ENCODE results near the gene MEF2D.

MEF2D gene

DNA sequence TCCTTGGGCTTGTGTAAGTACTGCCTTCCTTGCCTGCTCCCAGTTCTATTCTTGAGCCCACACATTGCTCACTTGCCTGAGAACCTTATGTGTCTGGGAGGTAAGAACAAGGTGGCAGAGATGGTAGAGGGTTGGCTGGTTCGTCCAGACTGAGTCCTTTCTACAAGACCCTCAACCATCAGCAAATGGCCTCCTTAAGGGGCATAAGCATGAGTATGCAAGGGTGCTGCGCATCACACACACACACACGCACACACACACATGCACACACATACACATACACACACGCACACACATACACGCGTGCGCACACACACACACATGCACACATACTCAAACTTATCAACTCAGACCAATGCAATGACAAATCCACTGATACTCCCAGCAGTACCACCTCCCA, 74.6 kb downstream of the MEF2D start:
- no peak for DNase-seq (ENCODE audit: low spot score)

DNA sequence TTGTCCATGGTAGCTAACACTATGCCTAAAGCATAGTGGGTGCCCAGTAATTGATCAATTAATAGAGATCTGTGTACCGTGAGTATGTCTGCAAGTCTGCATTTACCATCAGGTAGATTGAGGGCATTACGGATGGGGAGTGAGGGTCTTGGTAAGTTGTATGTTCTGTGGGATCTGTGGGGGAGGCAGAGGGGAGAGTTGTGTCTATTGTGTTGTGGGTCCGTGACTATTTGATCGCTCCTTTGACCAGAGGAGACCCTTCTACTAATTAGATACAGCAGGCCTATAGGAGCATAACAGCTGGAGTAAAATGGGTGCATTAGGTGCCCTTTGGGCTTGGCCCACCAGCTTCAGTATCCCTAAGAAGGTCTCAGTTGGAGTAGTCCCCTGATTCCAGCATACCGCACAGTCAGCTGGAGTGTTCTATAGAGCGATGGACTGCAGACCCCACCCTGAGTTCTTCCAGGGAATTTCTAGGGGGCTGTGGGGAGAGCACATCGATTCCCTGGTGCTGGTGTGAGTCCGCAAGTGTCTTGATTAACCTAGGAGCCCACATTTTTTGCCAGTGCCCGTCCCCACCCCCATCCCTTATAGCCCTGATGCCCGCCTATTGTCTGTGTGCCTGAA, 75.7 kb downstream of the MEF2D start:
- DNase-seq (ENCODE audit: low spot score): no peak

DNA sequence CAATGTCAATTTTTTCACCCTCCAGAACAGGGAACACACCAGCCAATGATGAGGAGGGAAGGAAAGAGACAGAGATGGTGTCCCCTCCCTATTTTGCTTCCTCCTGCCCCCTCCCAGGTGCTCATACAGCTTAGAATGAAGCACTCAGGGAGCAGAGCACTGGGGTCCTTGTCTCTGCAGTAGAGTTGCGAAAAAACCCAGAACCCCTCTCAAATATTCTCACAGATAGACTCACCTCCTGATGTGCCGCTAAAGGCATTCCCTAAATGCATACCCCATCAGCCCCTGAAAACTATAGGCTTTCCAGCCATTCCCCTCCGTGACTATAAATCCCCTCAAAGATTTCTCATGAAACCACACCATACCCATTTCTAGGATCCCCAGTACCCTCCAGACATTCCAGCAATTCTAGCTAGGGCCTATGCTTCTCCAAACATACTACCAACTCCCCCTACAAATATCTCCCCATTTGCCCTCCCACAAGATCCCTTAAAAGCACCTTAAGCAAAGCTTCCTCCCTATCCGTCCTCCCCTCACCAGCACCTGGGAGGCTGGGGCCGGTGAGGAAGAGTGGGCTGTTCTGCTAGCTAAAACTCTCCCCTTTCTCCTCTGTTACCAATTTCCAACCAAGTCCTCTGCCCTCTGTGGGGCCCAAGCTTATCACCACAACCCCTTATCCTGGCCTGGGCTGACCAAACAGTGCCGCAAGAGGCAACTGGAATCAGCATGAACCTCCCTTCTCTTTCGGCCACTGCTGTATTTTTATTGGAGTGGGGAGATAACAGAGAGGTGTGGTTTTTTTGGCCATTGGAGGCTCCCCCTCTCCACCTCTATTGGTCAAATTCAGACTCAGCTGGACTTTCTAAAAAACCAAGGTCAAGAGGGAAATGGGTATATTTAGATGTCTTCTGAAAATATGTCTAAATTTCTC, 76.9 kb downstream of the MEF2D start:
- DNase-seq (ENCODE audit: low spot score): no peak

DNA sequence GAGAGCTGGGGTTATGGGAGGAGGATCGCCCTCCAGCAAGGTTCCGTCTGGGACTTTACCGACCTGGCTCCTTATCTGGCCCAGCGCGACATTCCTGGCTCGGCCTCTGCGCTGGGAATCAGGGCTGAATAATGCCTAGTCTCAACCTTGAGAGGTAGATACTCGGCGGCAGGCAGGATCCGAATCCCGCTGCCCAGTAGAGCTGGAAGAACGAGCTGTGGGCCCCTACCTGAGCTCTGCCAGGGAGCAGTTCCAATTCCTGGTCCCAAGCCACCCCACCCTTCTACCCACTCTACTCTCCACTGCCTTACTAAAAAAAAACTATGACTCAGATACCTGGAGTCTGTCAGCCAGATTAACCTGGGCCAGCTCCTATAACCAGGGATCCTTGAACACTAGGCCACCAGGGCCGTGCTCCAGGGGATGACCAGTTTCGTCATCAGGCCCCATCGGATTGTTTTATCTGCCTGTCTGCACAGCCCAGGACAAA, 77.9 kb downstream of the MEF2D start:
- no peak for DNase-seq (ENCODE audit: low spot score)

DNA sequence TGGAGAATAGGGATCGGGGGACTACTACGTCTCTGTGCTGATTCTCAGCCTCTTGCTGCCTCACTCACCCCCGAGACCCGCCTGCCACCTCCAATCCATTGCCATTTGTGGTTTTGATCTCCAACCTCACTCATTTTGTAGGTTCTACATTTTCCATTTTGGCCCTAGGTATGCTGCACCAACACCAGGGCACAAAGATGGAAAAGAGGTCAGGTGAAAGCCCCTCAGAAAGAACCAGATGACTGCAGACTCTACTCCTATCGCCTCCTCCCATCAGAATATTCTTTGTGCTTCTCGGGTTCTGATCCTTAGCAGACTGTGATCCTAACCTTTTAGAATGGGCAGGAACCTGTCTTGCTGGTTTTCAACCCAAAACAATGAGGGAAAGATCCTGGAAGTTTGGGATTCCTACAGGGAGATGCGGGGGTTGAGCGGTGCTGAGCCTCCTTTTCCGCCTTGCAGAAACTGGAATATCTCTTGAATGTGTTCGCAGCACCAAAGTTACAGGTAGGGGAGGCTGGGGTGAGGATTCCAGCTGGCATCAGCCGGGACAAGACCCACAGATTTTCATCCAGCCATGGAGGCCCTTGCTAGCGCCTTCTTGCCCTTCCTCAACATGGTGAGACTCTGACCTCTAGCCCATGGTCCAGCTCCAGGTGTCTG, 78.5 kb downstream of the MEF2D start:
- DNase-seq (ENCODE audit: low spot score): no peak

DNA sequence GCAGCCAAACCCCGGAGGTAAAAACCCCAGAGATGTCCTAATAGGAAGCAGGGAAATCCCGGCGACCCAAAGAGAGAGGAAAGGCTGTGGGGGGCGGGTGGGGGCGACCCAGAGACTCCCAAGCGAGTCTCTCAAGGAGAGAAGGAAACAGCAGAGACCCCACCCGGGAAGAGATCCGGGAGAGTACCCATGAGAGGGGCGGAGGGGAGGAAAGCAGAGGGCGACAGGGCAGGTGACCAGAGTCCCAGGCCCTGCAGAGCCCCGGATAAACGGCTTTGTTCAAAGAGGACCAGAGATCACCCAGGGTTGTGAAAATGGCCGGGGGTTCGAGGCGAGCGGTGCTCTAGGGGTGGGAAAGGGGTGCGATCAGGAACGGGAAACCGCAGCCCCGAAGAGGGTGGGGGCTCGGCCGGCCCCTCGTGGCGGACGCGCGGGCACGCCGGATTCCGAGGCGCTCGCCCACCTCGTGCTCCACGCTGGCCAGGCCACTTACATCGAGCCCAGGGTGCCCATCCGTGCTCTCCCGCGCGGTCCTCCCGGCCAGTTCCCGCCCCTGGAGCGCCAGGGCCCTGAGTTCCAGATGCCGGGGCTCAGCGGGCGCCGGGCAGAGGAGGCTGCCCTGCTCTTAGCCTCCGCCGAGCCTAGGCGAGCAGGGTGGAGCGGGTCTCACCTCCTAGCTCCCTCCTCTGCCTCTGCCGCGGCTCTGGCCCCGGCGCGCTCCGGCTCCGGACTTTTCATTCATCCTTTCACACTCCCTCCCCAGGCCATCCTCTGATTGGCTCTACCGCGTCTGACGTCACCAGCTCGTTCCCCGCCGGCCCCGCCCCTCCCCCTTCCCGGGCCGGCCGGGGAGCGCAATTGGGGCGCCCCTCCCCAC, 79.3 kb downstream of the MEF2D start:
- no peak for DNase-seq (ENCODE audit: low spot score)

DNA sequence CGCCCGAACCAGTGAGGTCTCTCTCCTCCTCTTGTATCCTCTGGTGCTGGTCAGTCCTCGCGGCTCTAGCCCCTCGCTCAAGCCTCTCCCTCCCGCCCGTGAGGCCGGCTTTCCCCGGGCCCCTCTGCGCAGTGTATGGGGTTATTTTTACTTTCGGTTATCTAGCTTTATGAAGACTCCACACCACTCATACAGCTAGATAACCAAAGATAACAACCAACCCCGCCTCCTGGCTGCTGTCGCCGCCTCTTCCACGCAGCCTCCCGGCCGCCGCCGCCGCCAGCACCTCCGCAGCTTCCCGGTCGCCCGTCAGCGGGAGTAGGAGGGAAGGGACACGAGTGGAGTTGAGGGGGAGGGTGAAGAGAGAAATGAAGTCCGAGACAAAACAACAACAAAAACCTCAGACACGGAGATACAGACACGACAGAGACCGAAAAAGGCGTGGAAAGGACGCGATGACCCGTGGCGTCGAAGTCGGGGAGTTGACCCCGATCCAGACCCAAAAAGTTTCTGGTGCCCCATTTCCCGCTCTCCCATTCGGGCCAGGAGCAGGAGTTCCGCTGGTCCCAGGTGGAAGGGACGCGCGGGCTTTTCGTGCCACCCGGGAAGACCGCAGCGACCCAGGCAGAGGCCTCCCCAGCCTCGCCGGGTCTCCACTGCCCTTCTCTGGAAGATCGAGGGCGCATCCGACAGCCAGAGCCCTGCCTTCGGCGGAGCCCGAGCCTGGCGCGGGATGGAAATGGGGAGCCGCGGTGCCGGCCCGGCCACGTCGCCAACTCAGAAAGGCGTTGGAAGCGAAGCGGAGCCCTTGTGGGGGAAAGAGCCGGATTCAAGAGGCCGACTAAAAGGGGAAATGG, 80.1 kb downstream of the MEF2D start:
- no peak for DNase-seq (ENCODE audit: low spot score)

DNA sequence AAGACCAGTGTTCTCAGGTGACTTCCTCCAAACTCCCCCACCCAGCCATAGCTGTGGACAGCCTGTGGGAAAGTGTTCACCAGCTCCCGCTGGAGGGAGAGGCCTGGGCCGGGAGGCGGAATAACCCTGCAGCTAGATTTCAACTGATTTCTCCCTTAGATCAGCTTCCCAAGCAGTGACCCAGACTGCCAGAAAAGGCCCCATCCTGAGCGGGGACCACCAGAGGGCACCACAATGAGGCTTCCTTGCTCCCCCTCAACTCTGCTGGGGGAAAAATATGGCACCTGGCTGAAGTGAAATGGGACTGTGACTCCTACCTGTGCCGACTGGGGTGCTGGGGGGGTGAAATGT, 80.7 kb downstream of the MEF2D start:
- no peak for DNase-seq (ENCODE audit: low spot score)

DNA sequence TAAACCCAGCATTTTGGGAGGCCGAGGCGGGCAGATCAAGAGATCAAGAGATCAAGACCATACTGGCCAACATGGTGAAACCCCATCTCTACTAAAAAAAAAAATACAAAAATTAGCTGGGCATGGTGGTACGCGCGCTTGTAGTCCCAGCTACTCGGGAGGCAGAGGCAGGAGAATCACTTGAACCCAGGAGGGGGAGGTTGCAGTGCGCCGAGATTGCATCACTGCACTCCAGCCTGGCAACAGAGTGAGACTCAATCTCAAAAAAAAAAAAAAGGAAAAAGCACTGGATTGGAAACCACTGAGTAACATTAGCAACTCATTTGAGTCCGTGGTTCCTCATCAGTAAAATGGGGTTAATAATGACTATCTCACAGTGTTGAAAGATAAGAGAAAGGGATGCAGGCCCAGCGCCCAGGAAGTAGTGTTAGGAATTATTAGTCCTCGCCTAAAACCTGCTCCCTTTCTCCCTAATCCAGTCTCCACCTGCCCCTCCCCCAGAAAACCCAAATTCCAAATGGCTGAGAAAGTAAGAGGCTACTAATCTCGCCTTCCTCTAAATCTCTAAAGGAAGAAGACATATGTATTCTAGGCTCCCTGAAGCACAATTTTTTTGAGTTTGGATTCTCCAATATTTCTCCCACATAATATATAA, 82.0 kb downstream of the MEF2D start:
- DNase-seq (ENCODE audit: low spot score): no peak

DNA sequence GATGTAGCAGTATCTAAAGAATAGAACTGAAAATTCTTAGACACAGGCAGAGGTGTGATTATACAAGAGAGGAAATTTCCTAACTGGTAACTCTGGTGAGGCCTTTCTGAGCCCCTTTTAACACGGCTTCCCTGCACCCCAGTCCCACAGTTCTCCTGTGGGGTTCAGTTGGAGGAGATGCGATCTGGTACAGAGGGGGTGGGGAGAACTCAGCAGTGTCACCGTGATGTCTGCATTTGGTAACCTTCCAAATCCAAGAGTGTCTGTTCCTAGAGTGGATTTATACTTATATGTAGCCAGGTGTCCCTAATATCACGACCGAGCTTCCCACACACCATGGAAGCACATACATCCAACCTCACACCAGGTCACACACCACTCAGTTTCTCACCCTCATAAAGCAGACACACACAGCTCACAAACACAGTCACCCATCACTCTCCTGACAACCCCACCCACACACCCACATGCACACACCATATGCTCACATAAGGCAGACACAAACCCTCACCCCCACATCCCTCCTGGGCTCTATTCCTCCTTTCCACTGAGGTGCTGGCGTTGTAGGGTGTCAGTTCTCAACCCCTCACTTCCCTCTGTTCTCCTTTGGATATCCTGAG, 83.1 kb downstream of the MEF2D start:
- no peak for DNase-seq (ENCODE audit: low spot score)

DNA sequence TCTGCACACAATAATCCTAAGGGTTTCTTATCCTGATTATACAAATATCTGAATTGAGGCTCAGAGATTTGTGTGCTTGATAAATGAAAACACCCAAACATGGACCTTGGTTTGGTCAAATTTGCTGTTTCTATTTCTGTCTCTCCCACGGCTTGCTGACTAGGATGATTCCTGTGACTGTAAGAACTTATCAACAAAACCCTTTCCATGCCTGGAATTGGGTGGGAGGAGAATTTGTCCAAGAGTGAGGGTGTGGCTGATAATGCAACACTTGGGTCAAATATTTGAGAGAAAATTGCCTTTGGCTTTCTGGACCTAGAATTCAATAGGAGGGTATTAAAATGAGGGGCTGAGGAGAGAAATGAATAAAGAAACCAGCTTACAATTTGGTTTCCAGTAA, 83.6 kb downstream of the MEF2D start:
- no peak for DNase-seq (ENCODE audit: low spot score)

DNA sequence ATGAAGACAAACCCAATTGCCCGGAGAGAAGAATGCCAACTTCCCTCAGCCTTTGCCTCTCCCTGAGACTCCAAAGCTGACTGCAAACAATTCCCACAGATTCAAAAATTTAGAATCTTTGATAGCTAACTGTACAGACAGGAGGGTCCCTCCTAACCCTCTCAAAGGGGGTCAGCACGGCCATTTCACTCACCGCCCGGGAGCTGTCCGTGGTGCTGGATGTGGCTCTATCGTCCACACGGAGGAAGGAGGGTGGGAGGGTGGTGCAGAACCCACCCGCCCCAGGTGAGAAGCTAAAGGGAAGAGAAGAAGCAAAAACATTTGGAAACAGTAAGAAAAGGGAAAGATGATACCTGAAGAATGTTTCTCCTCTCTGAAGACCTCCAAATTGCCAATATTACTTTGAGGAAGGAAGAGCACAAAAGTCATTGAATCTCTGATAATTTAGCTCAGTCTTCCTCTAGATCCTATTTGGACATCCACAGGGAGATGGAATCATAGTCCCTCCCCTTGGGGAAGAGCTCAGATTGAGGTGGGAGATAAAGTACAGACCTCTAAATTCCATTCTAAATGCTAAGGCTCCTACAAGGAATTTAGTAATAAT, 86.0 kb downstream of the MEF2D start:
- no peak for DNase-seq (ENCODE audit: low spot score)
